T follicular helper cell (primary cell): Measurements from ENCODE around the gene NADSYN1.

ENCODE experiments used
- DNase-seq: peaks from one replicate; pipeline ENCODE4 v3.0.0-alpha.2; 2020; ENCODE audit warnings: low read depth

NADSYN1 gene

GRCh38 chr11:71474141-71474770 is 21.3 kb downstream of the NADSYN1 start:
- DNase-seq, result no peak

- DNase-seq, result no peak
These were observed 21.9 kb downstream of the NADSYN1 start for GRCh38 chr11:71474771-71475483.

DNA sequence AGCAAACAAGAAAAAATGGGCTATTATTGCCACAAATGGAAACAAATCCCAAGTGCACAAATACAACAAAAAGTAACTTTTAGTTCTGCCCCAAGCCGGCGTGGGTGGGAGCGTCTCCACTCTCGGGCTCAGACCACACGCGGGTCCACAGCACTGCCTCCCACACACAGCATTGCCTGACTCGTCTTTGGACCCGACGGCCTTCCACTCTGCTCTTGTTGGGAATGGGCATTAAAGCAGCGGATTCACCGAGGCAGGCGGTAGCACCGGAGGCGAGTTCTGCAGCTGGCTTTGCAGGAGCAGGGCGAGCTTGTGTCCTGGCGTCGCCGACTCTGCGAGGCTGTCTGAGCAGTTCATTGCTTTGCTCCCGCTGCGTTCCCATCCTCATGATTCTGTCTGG is 23.0 kb downstream of the NADSYN1 start:
- no peak for DNase-seq

DNA sequence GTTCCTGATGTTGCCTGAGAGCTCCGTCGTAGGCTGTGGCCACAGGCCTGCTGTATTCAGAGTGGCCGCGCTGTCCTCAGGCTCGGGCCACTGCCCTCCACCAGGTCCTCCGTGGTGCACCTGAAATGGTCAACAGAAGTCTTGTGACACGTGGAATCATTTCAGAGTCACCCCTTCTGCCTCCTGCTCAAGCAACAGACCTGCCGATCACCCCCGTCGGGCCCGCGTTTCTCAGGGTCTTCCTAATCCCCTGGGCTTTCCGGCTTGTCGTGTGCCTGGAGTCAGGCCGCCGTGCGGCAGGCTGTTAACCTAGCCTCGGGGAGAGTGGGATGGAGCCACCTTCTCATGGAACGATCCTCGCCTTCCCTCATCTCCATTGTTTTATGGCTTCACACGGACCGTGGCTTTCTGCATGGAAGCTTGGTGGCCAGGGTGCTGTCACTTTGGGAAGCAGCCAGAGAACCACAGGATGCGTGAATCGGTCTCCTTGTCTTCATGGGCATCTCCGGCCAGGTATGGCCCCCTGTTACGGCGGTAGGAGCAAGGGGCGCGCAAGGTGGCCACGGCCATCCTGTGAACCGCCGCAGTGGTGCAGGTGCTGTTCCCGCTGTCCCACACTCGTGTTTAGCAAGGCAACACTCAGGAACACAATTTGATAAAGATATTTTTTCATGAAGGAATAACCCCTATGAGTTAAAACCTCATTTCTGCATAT is 24.1 kb downstream of the NADSYN1 start:
- DNase-seq, result no peak

DNA sequence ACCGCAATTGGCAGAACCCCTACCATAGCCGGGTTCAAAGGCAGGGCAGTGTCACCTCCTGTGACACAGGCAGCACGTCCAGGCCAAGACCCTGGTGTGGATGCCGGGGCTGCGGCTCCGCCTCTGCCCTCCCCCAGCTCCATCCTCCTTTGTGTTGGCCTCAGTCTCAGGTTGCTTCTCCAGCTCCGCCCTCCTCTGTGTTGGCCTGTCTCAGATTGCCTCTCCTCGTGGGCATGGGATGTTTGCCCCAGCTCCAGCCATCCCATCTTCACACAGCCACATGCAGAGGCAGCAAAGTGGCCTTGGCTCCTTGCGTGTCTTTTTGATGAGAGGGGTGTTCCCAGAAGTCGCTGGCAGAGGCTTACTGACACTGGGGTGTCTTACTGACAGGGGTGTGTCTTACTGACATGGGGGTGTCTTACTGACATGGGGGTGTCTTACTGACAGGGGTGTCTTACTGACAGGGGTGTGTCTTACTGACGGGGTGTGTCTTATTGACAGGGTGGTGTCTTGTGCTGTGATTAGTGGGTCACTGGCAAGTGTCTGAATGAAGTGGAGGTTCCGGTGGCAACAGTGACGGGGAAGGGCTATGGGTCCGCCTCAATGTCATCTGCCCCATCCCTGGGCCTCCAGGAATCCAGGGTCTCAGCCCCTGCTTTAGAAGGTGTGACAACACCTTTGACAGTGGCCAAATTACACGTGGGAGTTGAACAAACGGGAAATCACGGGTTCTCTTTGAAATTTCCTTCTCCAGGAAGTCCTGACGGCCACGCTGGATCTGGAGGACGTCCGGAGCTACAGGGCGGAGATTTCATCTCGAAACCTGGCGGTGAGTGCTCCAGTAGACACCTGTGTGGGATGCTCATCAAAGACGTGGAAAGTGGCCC is 24.9 kb downstream of the NADSYN1 start:
- no peak for DNase-seq

- no peak for DNase-seq
These were observed 25.5 kb downstream of the NADSYN1 start for GRCh38 chr11:71478528-71478840.

DNA sequence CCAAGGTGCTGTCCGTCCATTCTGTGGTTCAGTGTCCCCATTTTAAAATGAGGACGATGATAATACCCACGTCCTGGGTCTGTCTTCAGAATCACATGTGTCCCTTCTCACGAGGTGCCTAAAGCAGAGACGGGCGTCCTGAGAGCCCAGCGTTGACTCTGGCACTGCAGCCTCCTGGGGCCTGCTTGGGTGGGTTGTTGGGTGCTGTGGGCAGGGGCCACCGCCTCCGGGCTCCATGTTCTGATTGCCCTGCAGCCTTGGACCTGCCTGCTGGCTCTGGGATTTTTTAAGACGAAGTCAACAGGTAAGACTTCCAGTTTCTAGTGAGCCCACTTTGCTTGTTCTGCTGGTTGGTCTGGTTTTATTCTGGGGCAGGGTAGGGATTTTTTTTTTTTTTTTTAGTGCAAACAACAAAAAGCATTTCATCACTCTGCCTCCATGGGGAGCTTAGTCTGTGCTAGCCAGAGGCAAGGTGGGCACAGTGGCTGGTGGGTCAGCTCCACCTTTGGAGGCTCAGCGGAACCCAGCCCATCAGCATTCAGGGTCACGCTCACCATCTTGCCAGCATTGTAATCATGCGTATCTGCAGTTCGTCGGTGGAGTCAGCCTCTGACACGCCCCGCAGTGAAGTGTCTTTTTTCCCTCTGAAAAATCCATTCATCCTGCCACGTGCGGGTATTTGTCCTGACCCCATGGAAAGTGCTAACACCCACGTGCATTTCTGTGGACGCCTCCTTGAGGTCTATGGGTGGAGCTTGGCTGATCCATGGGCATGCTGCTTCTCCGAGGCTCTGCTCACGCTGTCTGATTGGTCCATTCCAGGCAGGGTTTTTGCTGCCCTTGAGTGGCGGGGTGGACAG is 28.3 kb downstream of the NADSYN1 start:
- no peak for DNase-seq

- DNase-seq, result no peak
These were observed 29.2 kb downstream of the NADSYN1 start for GRCh38 chr11:71482216-71482615.

DNA sequence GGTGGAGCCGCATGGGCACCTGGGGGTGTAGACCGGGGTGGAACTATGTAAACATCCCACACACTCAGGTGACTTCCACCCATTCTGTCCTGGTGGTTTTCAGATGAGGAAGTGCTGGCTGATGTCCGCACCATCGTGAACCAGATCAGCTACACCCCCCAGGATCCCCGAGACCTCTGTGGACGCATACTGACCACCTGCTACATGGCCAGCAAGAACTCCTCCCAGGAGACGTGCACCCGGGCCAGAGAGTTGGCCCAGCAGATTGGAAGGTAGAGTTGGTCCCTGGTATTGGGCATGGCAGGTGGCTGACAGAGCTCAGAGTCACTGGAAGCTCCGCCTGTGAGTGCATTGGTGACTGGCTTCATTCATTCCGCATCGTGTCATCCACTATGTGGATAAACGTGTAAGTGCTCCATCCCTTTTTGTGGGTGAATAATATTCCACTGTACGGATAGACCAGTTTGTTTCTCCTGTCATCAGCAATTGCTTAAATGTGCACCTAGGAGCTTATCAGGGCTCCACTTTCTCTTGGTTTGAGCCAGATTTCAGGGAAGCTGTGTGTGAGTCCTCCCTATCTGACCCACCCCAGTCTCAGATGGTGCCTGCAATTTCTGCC is 29.9 kb downstream of the NADSYN1 start:
- no peak for DNase-seq

DNA sequence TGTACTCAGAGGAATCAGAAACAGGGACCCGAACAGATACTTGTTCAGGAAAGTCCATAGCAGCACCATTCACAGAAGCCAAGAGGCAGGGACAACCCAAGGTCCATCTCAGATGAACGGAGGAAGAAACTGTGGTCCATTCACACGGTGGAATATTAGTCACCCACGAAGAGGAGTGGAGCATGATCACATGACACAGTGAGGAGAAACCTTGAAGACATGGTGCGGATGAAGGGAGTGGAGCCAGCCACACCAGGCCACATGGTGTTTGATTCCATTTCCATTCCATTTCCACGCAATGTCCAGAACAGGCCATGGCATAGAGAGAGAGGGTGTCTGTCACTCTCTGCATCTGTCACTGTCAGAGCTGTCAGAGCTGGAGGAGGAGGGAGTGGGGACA is 30.7 kb downstream of the NADSYN1 start:
- no peak for DNase-seq

DNA sequence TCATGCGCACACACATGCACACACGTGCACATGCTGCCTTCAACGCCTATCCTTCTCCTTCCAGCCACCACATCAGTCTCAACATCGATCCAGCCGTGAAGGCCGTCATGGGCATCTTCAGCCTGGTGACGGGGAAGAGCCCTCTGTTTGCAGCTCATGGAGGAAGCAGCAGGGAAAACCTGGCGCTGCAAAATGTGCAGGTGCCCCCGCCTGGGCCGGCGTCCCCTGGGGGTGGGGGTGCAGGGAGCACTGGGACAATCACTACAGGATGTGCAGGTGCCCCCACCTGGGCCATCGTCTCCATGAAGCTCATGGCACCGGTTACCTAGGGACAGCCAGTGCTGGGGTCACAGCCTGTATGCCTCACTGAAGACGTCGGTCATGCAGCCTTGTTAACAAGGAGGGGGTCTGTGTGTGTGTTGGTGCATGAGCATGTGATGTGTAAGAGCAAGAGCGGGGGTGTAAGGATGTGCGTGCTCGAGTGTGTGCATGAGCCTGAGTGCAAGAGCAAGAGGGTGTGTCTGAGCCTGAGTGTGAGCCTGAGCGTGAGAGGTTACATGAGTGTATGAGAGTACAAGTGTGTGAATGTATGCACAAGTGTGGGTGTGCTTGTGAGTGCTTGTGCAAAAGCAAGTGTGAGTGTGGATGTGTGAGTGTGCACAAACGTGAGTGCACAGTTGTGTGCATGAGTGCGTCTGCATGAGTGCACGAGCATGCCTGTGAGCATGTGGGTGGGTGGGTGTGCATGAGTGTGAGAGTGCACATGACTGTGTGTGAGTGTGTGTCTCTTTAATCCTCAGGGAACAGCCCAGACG is 31.5 kb downstream of the NADSYN1 start:
- no peak for DNase-seq

- no peak for DNase-seq
These were observed 32.0 kb downstream of the NADSYN1 start for GRCh38 chr11:71485063-71485399.

DNA sequence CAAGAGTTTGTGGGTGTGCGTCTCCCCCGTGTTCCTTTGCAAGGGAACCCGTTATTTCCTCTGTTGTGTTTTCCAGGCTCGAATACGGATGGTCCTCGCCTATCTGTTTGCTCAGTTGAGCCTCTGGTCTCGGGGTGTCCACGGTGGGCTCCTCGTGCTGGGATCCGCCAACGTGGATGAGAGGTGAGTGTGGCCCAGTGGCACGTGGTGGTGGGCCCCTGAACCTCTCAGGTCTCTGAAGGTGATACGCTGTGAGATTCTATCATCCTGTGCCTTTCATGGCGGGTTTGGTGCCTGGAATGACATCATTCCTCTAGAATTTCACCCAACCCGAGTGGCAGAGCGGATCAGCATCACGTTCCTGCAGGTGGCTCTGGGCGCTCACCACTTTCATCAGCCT is 32.5 kb downstream of the NADSYN1 start:
- no peak for DNase-seq

- no peak for DNase-seq
These were observed 33.3 kb downstream of the NADSYN1 start for GRCh38 chr11:71486320-71486719.

- DNase-seq, result no peak
These were observed 35.8 kb downstream of the NADSYN1 start for GRCh38 chr11:71488681-71489270.

GRCh38 chr11:71489311-71490043 is 36.5 kb downstream of the NADSYN1 start:
- DNase-seq, result no peak

- no peak for DNase-seq
These were observed 37.2 kb downstream of the NADSYN1 start for GRCh38 chr11:71490044-71490730.

DNA sequence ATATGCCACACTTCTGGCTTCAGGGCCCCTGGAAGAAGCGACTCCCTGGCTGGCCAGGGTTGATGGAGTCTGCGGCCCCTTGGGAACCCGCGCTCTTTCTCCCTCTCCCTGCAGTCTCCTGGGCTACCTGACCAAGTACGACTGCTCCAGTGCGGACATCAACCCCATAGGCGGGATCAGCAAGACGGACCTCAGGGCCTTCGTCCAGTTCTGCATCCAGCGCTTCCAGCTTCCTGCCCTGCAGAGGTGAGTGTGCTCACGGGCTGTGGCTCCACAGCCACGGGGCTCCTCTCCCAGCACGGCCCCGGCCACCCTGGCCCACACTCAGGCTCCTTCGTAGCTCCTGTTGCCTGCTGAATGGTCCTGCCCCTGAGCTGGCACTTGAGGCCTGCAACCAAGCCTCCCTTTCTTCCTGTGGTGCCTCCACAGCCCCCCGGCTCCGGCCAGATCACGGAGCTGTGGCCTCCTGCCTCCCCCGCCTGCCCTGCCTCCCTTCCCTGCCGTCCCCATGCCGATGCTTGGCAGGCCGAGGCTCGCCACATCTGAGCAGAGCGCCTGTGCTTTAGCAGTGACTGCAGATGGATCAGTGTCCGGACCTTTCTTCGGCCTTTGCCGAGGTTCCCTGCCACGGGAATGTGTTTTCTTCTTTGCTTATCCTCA is 37.9 kb downstream of the NADSYN1 start:
- no peak for DNase-seq
